ENCODE results near the gene HPS6. TPM values are rescaled to one million over a fixed set of nuclear protein-coding genes. Genes with fewer than 3 reads are reported as not detected.
A peak's percentile ranks its signal among the peaks of the same experiment; 100 is the strongest.

Gene HPS6
- total and polyA plus RNA-seq, 9 of the 15 experiments (the other 6 are each of a cell fraction or from before 2014, with no cell fraction given): 0.45 to 14.0 (median 4.5) TPM

DNA sequence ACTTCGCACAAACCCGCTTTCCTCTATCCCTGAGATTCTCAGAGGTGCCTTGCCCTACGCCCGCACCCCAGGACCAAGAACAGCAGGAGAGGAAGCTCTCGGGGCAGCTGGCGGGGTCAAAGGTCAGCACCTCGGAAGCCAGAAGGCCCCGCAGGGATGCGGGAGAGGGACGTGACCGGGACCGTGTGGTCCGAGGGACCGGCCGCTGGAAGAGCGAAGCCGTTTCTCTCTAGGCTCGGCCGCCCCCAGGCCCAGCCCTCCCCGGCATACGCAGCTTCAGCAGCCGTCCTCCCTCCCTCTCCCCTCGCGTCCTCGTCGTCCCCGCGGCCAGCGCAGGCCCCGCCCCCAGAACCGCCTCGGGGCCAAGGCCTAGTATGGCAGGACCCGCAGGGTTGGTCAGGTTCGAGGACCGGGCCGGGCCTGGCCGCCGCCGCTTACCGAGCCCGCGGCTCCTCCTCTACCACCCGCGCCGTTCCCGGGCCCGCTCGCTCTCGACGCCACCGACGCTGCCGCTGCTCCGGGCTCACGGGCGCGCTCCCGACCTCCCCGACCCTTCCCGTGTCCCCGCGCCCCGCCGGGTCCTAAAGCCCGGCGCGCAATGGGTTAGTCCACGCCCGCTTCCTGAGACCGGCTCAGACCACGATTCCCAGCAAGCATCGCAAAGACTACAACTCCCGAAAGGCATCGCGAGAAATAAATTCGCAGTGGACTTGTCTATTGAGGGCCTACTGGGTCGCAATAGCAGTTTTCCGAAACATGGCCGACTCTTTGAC is 9.3 kb upstream of the HPS6 start, which contains the start of gene ARMH3 (continued):
- TF ChIP-seq, protein P1, sequence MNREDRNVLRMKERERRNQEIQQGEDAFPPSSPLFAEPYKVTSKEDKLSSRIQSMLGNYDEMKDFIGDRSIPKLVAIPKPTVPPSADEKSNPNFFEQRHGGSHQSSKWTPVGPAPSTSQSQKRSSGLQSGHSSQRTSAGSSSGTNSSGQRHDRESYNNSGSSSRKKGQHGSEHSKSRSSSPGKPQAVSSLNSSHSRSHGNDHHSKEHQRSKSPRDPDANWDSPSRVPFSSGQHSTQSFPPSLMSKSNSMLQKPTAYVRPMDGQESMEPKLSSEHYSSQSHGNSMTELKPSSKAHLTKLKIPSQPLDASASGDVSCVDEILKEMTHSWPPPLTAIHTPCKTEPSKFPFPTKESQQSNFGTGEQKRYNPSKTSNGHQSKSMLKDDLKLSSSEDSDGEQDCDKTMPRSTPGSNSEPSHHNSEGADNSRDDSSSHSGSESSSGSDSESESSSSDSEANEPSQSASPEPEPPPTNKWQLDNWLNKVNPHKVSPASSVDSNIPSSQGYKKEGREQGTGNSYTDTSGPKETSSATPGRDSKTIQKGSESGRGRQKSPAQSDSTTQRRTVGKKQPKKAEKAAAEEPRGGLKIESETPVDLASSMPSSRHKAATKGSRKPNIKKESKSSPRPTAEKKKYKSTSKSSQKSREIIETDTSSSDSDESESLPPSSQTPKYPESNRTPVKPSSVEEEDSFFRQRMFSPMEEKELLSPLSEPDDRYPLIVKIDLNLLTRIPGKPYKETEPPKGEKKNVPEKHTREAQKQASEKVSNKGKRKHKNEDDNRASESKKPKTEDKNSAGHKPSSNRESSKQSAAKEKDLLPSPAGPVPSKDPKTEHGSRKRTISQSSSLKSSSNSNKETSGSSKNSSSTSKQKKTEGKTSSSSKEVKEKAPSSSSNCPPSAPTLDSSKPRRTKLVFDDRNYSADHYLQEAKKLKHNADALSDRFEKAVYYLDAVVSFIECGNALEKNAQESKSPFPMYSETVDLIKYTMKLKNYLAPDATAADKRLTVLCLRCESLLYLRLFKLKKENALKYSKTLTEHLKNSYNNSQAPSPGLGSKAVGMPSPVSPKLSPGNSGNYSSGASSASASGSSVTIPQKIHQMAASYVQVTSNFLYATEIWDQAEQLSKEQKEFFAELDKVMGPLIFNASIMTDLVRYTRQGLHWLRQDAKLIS (CRISPR knock-in tag; IDR thresholded peaks at IDR 0.05): peak; percentile 71; the same call in 1 of the 2 replicates
- peak; percentile 28 to 82 (median 68) for TF ChIP-seq YY1 (IDR thresholded peaks at IDR 0.05; ENCODE audit: borderline replicate concordance in 1 of 3, control insufficient read depth in 1 of 3, extremely low read depth in 1 of 3, insufficient read depth in 3 of 3, insufficient read length in 1 of 3, insufficient replicate concordance in 2 of 3, low read depth in 1 of 3, low read length in 2 of 3)
- peak; percentile 82 for TF ChIP-seq ATF7 (IDR thresholded peaks at IDR 0.05)
- no peak; a peak in 1 of 4 replicates for TF ChIP-seq KDM4B (IDR thresholded peaks at IDR 0.05; ENCODE audit: borderline replicate concordance in 2 of 2, low read depth in 1 of 2)
- no peak for TF ChIP-seq PCBP2 (IDR thresholded peaks at IDR 0.05; ENCODE audit: low read depth, low read length, poor library complexity, severe bottlenecking)
- TF ChIP-seq, protein P2, sequence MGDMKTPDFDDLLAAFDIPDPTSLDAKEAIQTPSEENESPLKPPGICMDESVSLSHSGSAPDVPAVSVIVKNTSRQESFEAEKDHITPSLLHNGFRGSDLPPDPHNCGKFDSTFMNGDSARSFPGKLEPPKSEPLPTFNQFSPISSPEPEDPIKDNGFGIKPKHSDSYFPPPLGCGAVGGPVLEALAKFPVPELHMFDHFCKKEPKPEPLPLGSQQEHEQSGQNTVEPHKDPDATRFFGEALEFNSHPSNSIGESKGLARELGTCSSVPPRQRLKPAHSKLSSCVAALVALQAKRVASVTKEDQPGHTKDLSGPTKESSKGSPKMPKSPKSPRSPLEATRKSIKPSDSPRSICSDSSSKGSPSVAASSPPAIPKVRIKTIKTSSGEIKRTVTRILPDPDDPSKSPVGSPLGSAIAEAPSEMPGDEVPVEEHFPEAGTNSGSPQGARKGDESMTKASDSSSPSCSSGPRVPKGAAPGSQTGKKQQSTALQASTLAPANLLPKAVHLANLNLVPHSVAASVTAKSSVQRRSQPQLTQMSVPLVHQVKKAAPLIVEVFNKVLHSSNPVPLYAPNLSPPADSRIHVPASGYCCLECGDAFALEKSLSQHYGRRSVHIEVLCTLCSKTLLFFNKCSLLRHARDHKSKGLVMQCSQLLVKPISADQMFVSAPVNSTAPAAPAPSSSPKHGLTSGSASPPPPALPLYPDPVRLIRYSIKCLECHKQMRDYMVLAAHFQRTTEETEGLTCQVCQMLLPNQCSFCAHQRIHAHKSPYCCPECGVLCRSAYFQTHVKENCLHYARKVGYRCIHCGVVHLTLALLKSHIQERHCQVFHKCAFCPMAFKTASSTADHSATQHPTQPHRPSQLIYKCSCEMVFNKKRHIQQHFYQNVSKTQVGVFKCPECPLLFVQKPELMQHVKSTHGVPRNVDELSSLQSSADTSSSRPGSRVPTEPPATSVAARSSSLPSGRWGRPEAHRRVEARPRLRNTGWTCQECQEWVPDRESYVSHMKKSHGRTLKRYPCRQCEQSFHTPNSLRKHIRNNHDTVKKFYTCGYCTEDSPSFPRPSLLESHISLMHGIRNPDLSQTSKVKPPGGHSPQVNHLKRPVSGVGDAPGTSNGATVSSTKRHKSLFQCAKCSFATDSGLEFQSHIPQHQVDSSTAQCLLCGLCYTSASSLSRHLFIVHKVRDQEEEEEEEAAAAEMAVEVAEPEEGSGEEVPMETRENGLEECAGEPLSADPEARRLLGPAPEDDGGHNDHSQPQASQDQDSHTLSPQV (IDR thresholded peaks at IDR 0.05): peak; percentile 67; the same call in 1 of the 2 replicates
- TF ChIP-seq, protein P3, sequence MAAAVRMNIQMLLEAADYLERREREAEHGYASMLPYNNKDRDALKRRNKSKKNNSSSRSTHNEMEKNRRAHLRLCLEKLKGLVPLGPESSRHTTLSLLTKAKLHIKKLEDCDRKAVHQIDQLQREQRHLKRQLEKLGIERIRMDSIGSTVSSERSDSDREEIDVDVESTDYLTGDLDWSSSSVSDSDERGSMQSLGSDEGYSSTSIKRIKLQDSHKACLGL (CRISPR knock-in tag; IDR thresholded peaks at IDR 0.05; ENCODE audit: borderline replicate concordance, poor library complexity, severe bottlenecking): no peak
- TF ChIP-seq XRCC5 (IDR thresholded peaks at IDR 0.05; ENCODE audit: low read depth, low read length): 0 out of 2 replicates have a peak, but pooled peaks have one; percentile 88
- TF ChIP-seq GATAD2B (IDR thresholded peaks at IDR 0.05; ENCODE audit: borderline replicate concordance): no peak; the same call in none of the 2 replicates
- TF ChIP-seq FOXM1 (IDR thresholded peaks at IDR 0.05; ENCODE audit: low read depth): peak; percentile 64
- TF ChIP-seq FOXM1 (CRISPR knock-in tag; IDR thresholded peaks at IDR 0.05; ENCODE audit: low read depth): peak; percentile 90; the same call in 1 of the 2 replicates
- TF ChIP-seq RBFOX2 (IDR thresholded peaks at IDR 0.05; ENCODE audit: low read depth, low read length): peak; percentile 94
- TF ChIP-seq, protein P4, sequence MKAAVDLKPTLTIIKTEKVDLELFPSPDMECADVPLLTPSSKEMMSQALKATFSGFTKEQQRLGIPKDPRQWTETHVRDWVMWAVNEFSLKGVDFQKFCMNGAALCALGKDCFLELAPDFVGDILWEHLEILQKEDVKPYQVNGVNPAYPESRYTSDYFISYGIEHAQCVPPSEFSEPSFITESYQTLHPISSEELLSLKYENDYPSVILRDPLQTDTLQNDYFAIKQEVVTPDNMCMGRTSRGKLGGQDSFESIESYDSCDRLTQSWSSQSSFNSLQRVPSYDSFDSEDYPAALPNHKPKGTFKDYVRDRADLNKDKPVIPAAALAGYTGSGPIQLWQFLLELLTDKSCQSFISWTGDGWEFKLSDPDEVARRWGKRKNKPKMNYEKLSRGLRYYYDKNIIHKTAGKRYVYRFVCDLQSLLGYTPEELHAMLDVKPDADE (conservative IDR thresholded peaks at IDR 0.05; ENCODE audit: control insufficient read depth, low read depth, low read length): peak; percentile 73

Measured in K562 (cell line).